ENCODE data around the gene DCTN5. TPM values are rescaled to one million over a fixed set of nuclear protein-coding genes. Genes with fewer than 3 reads are reported as not detected.

Gene DCTN5
- total RNA-seq, 2 donors from 2014 or later: 82.2 to 90.8 TPM

DNA sequence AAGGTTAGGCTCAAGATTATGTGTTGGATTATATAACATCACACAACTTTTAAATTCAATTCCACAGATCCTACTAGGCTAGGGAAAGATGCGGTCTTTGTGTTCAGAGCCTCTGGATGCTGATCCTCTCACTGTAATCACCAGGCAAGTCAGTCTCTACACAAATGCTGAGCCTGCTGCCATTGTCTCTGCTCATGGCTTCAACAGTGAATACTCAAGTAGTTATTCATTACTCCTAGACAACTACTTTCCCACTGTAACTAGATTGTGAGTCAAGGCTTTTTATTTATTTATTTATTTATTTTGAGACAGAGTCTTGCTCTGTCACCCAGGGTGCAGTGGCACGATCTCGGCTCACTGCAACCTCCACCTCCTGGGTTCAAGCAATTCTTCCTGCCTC lies 29.3 kb upstream of the DCTN5 start:
- Mint-ChIP-seq H3K4me1 (no peaks in the 10 kb centered on the region), H3K27ac (no peak overlapping the region), H3K36me3 (ENCODE audit: low read depth) (peaks cover 44% of the 10 kb centered on the region), H3K9me3 (no peaks in the 10 kb centered on the region), H3K4me3 (no peak overlapping the region), H3K27me3 (ENCODE audit: insufficient read depth) (no peaks in the 10 kb centered on the region)
- Histone ChIP-seq H3K27me3 (ENCODE audit: control insufficient read depth, insufficient read depth, low read length, poor library complexity, severe bottlenecking) (no peaks in the 10 kb centered on the region), H3K4me3 (ENCODE audit: low read length) (no peak overlapping the region), H3K36me3 (ENCODE audit: control insufficient read depth, insufficient read depth, low read length) (peaks cover 37% of the 10 kb centered on the region), H3K9ac (ENCODE audit: extremely low read depth, low read length, poor library complexity, severe bottlenecking) (no peak overlapping the region), H3K4me1 (ENCODE audit: control insufficient read depth, insufficient read depth, low read length) (no peaks in the 10 kb centered on the region), H3K9me3 (ENCODE audit: control insufficient read depth, low read length) (no peaks in the 10 kb centered on the region), H3K27ac (ENCODE audit: low read depth, low read length) (no peak overlapping the region)
- TF ChIP-seq, protein P1, sequence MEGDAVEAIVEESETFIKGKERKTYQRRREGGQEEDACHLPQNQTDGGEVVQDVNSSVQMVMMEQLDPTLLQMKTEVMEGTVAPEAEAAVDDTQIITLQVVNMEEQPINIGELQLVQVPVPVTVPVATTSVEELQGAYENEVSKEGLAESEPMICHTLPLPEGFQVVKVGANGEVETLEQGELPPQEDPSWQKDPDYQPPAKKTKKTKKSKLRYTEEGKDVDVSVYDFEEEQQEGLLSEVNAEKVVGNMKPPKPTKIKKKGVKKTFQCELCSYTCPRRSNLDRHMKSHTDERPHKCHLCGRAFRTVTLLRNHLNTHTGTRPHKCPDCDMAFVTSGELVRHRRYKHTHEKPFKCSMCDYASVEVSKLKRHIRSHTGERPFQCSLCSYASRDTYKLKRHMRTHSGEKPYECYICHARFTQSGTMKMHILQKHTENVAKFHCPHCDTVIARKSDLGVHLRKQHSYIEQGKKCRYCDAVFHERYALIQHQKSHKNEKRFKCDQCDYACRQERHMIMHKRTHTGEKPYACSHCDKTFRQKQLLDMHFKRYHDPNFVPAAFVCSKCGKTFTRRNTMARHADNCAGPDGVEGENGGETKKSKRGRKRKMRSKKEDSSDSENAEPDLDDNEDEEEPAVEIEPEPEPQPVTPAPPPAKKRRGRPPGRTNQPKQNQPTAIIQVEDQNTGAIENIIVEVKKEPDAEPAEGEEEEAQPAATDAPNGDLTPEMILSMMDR (conservative IDR thresholded peaks at IDR 0.05): no peak
- DNase-seq: no peak
- 94 to 100% methylated on average over 3 of the region's 3 CpGs for WGBS, 2 experiments (ENCODE audit: insufficient coverage in 1 of 2, insufficient read length in 1 of 2)

DNA sequence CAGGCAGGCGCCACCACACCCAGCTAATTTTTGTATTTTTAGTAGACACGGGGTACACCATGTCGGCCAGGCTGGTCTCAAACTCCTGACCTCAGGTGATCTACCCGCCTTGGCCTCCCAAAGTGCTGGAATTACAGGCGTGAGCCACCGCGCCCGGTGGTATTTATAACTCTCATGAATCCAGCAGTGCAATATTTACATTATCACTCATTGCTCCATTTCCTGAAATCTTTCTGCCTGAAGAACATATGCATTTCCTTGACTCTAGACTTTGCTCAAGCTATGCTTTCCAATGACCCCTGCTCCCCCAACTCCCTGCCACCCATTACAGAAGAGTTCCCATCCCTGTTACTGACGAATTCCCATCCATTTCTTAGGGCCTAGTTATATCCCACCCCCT lies 25.5 kb upstream of the DCTN5 start:
- H3K27me3 ChIP-seq (ENCODE audit: control insufficient read depth, insufficient read depth, low read length, poor library complexity, severe bottlenecking): no peaks in the 10 kb centered on the region
- TF ChIP-seq, protein P1 (conservative IDR thresholded peaks at IDR 0.05): no peak
- no peak for DNase-seq
- H3K9me3 Mint-ChIP-seq: no peaks in the 10 kb centered on the region
- no peaks in the 10 kb centered on the region for H3K27me3 Mint-ChIP-seq (ENCODE audit: insufficient read depth)
- H3K4me3 ChIP-seq (ENCODE audit: low read length): no peak overlapping the region
- no peak overlapping the region for H3K4me3 Mint-ChIP-seq
- no peaks in the 10 kb centered on the region for H3K9me3 ChIP-seq (ENCODE audit: control insufficient read depth, low read length)
- peaks cover 56% of the 10 kb centered on the region for H3K36me3 Mint-ChIP-seq (ENCODE audit: low read depth)
- H3K27ac ChIP-seq (ENCODE audit: low read depth, low read length): no peak overlapping the region
- H3K4me1 Mint-ChIP-seq: no peaks in the 10 kb centered on the region
- H3K9ac ChIP-seq (ENCODE audit: extremely low read depth, low read length, poor library complexity, severe bottlenecking): no peak overlapping the region
- no peak overlapping the region for H3K27ac Mint-ChIP-seq
- 80 to 96% methylated on average over 9 of the region's 9 CpGs for WGBS, 2 experiments (ENCODE audit: insufficient coverage in 1 of 2, insufficient read length in 1 of 2)
- peaks cover 56% of the 10 kb centered on the region for H3K36me3 ChIP-seq (ENCODE audit: control insufficient read depth, insufficient read depth, low read length)
- no peaks in the 10 kb centered on the region for H3K4me1 ChIP-seq (ENCODE audit: control insufficient read depth, insufficient read depth, low read length)

DNA sequence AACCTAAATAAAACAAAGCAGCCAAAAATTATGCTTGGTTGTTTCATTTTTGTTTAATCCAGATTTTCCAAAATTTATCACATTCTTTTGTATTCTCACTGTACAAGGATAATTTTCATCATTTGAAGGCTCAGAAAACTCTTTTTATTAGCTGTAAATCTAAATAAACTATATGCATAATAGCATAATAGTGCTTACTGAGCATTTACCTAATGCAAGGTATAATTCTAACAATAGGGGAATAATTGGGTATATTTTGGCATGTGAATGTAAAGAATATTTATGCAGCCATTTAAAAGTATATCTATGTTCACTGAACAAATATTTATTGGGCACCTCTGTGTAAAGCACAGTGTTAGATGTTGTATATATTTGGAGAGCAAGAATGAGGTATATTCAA lies 17.2 kb upstream of the DCTN5 start:
- peaks cover 74% of the 10 kb centered on the region for H3K36me3 ChIP-seq (ENCODE audit: control insufficient read depth, insufficient read depth, low read length)
- H3K27ac Mint-ChIP-seq: no peak overlapping the region
- H3K4me3 ChIP-seq (ENCODE audit: low read length): no peak overlapping the region
- no peak overlapping the region for H3K9ac ChIP-seq (ENCODE audit: extremely low read depth, low read length, poor library complexity, severe bottlenecking)
- TF ChIP-seq, protein P1 (conservative IDR thresholded peaks at IDR 0.05): no peak
- H3K9me3 ChIP-seq (ENCODE audit: control insufficient read depth, low read length): no peaks in the 10 kb centered on the region
- H3K4me1 ChIP-seq (ENCODE audit: control insufficient read depth, insufficient read depth, low read length): no peaks in the 10 kb centered on the region
- H3K9me3 Mint-ChIP-seq: no peaks in the 10 kb centered on the region
- DNase-seq: no peak
- H3K4me3 Mint-ChIP-seq: no peak overlapping the region
- H3K27me3 Mint-ChIP-seq (ENCODE audit: insufficient read depth): no peaks in the 10 kb centered on the region
- no peaks in the 10 kb centered on the region for H3K4me1 Mint-ChIP-seq
- H3K27me3 ChIP-seq (ENCODE audit: control insufficient read depth, insufficient read depth, low read length, poor library complexity, severe bottlenecking): no peaks in the 10 kb centered on the region
- peaks cover 70% of the 10 kb centered on the region for H3K36me3 Mint-ChIP-seq (ENCODE audit: low read depth)
- no peak overlapping the region for H3K27ac ChIP-seq (ENCODE audit: low read depth, low read length)
